ENCODE data around the gene GNA14. TPM values are rescaled to one million over a fixed set of nuclear protein-coding genes. Genes with fewer than 3 reads are reported as not detected.

The GNA14 gene
- total and polyA plus RNA-seq, 2 of the 8 experiments (the other 6 are each of a cell fraction or from before 2014, with no cell fraction given), result 3.4 to 6.3 TPM

GRCh38 chr9:77426712-77427111 lies 221.4 kb downstream of the GNA14 start:
- Histone ChIP-seq H2BK5ac (ENCODE audit: low read depth, low read length) (no peak overlapping the region), H3K23ac (ENCODE audit: insufficient read length) (no peak overlapping the region), H4K91ac (replicated peaks; ENCODE audit: insufficient read length, low read length) (no peak overlapping the region), H3K9ac (replicated peaks in 1 of 4; ENCODE audit: extremely low read depth in 1 of 4, low read depth in 3 of 4, low read length in 3 of 4) (no peak overlapping the region), H3K79me2 (ENCODE audit: control insufficient read depth in 1 of 2, insufficient read depth in 2 of 2, low read length in 2 of 2) (no peaks in the 10 kb centered on the region), H2BK15ac (ENCODE audit: low read length) (no peak overlapping the region), H3K27ac (ENCODE audit: low read depth, low read length) (no peak overlapping the region), H3K18ac (ENCODE audit: extremely low read depth, low read length) (no peak overlapping the region), H3K4me3 (ENCODE audit: extremely low read depth in 1 of 4, insufficient read depth in 2 of 4, low read depth in 3 of 4, low read length in 4 of 4) (no peak overlapping the region), H3K4me1 (replicated peaks in 1 of 4; ENCODE audit: control insufficient read depth in 3 of 4, insufficient read depth in 4 of 4, low read length in 3 of 4) (no peaks in the 10 kb centered on the region), H2AFZ (ENCODE audit: low read length) (no peak overlapping the region), H2BK12ac (ENCODE audit: low read depth, low read length) (no peak overlapping the region), H3K9me3 (ENCODE audit: insufficient read depth in 2 of 2, low read depth in 1 of 2, low read length in 1 of 2) (no peaks in the 10 kb centered on the region), H3K27me3 (replicated peaks in 1 of 4; ENCODE audit: control insufficient read depth in 3 of 4, extremely low read depth in 1 of 4, insufficient read depth in 3 of 4, low read length in 3 of 4) (no peaks in the 10 kb centered on the region), H4K8ac (ENCODE audit: extremely low read depth, insufficient read depth, low read length) (no peak overlapping the region), H3K36me3 (ENCODE audit: control insufficient read depth in 2 of 4, insufficient read depth in 4 of 4, low read length in 3 of 4) (no peaks in the 10 kb centered on the region), H4K5ac (ENCODE audit: insufficient read length, low read depth, low read length) (no peak overlapping the region), H3K56ac (replicated peaks; ENCODE audit: insufficient read length, low read depth, low read length) (no peak overlapping the region), H3K79me1 (ENCODE audit: low read depth, low read length) (no peaks in the 10 kb centered on the region), H3K4me2 (ENCODE audit: insufficient read depth in 1 of 2, low read depth in 2 of 2, low read length in 2 of 2) (no peak overlapping the region), H3K14ac (ENCODE audit: insufficient read length) (no peak overlapping the region), H2AK5ac (ENCODE audit: low read depth, low read length) (no peak overlapping the region), H2BK20ac (ENCODE audit: low read length) (no peak overlapping the region), H4K20me1 (replicated peaks in 1 of 2; ENCODE audit: control insufficient read depth in 1 of 2, insufficient read depth in 2 of 2, low read length in 2 of 2) (no peaks in the 10 kb centered on the region), H2BK120ac (replicated peaks; ENCODE audit: low read depth, low read length) (no peak overlapping the region), H3K23me2 (ENCODE audit: low read depth, low read length) (no peaks in the 10 kb centered on the region), H3K4ac (replicated peaks; ENCODE audit: insufficient read length, low read depth, low read length) (no peak overlapping the region)
- CTCF ChIA-PET (ENCODE audit: partially characterized antibody), result interaction anchor here (0.7 to 1.7 kb wide), 4 partner anchors 23 to 356 kb away, joined by 3 to 4 read pairs (median 4); no protein-coding TSS in a partner anchor
- POLR2A ChIA-PET (ENCODE audit: partially characterized antibody), result no interaction called here
- 73% methylated on average over 3 of the region's 3 CpGs; no CpG with 5 or more reads in 1 of the 2 experiments for WGBS, 2 experiments (ENCODE audit: extremely low coverage in 1 of 2, insufficient coverage in 1 of 2, insufficient read length in 1 of 2, insufficient replicate concordance in 2 of 2, low coverage in 1 of 2, low lambda C conversion rate in 2 of 2, missing lambda C conversion rate in 1 of 2)
- FAIRE-seq (no peak), DNase-seq (ENCODE audit: low read depth in 1 of 2, low spot score in 2 of 2) (no peak)
- no peak for TF ChIP-seq POLR2A (IDR thresholded peaks at IDR 0.05; ENCODE audit: control extremely low read depth in 1 of 2, low read depth in 2 of 2, low read length in 2 of 2)
- TF ChIP-seq SAP30 (IDR thresholded peaks at IDR 0.05; ENCODE audit: insufficient read depth, insufficient replicate concordance, low read length), result no peak
- no peak for TF ChIP-seq CTCF (IDR thresholded peaks at IDR 0.05; ENCODE audit: control extremely low read depth in 1 of 3, insufficient read depth in 1 of 3, low read depth in 1 of 3, low read length in 3 of 3)
- no peak for TF ChIP-seq CREB1 (IDR thresholded peaks at IDR 0.05)
- no peak for TF ChIP-seq USF2 (IDR thresholded peaks at IDR 0.05; ENCODE audit: low read length)
- TF ChIP-seq FOSL1 (IDR thresholded peaks at IDR 0.05; ENCODE audit: insufficient read depth, low read depth, low read length), result no peak
- TF ChIP-seq CBX5 (IDR thresholded peaks at IDR 0.05; ENCODE audit: low read depth, low read length), result no peak
- TF ChIP-seq KDM4A (IDR thresholded peaks at IDR 0.05; ENCODE audit: low read depth, low read length, severe bottlenecking), result no peak
- TF ChIP-seq EZH2 (IDR thresholded peaks at IDR 0.05; ENCODE audit: low read depth, low read length, severe bottlenecking), result no peak
- no peak for TF ChIP-seq SP1 (IDR thresholded peaks at IDR 0.05; ENCODE audit: low read depth, low read length)
- TF ChIP-seq CTBP2 (IDR thresholded peaks at IDR 0.05; ENCODE audit: borderline replicate concordance, insufficient read depth, insufficient read length, low read length), result no peak

All from H1 (cell line).